HL-60/S4 treated with retinoic acid at 250 ng/mL for 4 days and 3 days (cell line): ENCODE data around the gene PRRC1.

ENCODE experiments used
- in situ Hi-C: fragments of 300-500 bp; cut with MboI; formaldehyde crosslinking; loops from 2 replicates; pipeline ENCODE4 v1.7.0; 2022; ENCODE audit warnings: low sequenced_read_pairs

Gene PRRC1

GRCh38 chr5:127574852-127575679, 57.6 kb downstream of the PRRC1 start:
- in situ Hi-C loops = loop anchor here (25.0 kb wide), 1 partner anchor 637 kb away; no protein-coding TSS in a partner anchor

DNA sequence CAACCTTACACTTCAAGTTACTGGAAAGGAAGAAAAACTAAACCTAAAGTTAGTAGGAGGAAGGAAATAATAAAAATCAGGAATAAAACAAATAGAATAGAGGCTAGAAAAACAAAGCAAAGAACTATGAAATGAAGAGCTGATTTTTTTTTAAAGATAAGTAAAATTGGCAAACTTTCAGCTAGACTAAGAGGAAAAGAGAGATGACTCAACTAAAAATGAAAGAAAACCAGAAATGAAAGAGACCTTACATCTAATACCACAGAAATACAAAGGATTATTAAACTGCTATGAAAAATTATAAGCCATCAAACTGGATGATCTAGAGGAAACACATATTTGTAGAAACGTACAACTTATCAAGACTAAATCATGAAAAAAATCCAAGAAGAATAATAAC, 60.0 kb downstream of the PRRC1 start:
- in situ Hi-C loops = no loop called here

GRCh38 chr5:127580731-127581130, 63.3 kb downstream of the PRRC1 start:
- in situ Hi-C loops = no loop called here

DNA sequence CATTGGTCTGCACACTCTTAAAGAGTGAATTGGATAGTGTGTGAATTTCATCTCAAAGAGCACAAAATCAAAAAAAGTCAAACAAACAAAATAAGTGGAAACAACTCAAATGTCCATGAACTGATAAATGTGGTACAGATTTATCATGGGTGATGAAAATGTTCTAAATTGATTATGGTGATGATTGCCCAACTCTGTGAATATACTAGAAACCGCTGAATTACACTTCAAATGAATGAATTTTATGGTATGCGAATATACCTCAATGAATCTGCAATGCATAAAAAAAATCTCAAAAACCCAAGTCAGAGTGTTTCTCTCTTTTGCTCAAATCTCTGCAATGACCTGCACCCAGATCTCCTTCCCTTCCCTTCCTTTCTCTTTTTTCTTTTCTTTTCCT, 64.0 kb downstream of the PRRC1 start:
- in situ Hi-C loops = no loop called here

GRCh38 chr5:127582773-127583370, 65.4 kb downstream of the PRRC1 start:
- in situ Hi-C loops = no loop called here

DNA sequence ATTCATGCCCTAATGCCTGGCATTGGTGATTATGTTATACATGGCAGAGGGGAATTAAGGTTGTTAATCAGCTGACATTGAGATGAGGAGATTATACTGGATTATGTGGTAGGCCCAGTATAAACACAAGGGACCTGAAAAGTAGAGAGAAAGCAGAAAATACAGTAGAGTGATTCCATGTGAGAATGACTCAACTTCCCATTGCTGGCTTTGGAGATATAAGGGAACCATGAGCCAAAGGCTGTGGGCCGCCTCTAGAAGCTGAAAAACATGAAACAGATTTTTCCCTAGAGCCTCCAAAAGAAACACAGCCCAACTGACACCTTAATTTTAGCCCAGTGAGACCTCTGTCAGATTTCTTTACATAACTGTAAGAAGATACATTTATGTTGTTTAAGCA, 66.4 kb downstream of the PRRC1 start:
- in situ Hi-C loops = no loop called here

- in situ Hi-C loops = no loop called here
Measured at GRCh38 chr5:127585661-127586060, 68.2 kb downstream of the PRRC1 start.

- in situ Hi-C loops = no loop called here
Measured at GRCh38 chr5:127586066-127586770, 68.8 kb downstream of the PRRC1 start.

- in situ Hi-C loops = no loop called here
Measured at GRCh38 chr5:127586811-127587210, 69.4 kb downstream of the PRRC1 start.

DNA sequence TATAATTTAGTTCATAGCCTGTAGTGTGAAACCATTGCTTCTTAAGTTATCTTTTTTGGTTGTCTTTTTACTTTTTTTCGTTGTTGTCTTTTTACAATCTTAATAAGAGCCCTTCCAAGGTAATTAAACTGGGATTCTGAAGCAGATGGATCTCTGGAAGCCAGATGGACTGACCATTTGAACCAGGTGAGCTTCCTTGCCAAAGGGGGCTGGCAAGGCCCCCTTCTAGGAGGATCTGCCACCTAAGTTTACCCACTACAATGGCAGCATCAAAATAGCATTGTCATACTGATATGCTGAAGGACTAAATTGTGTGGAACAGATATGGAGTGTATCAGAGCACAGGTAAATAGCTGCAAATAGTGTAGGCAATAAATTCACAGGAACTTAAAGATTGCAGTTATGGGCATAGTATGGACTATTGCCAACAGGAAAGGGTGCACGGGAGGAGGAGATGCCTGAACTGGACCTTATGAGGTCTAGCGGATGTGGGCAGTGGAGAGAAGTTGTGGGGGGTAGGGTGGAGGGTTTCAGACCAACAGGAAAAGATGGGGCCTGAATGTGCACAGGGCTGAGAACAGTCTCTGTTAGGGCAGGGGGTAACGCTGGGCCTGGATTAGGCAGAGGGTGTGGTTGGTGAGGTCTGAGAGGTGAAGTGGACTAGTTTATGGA, 69.9 kb downstream of the PRRC1 start:
- in situ Hi-C loops = no loop called here

- in situ Hi-C loops = no loop called here
Measured at GRCh38 chr5:127588368-127588767, 70.9 kb downstream of the PRRC1 start.

DNA sequence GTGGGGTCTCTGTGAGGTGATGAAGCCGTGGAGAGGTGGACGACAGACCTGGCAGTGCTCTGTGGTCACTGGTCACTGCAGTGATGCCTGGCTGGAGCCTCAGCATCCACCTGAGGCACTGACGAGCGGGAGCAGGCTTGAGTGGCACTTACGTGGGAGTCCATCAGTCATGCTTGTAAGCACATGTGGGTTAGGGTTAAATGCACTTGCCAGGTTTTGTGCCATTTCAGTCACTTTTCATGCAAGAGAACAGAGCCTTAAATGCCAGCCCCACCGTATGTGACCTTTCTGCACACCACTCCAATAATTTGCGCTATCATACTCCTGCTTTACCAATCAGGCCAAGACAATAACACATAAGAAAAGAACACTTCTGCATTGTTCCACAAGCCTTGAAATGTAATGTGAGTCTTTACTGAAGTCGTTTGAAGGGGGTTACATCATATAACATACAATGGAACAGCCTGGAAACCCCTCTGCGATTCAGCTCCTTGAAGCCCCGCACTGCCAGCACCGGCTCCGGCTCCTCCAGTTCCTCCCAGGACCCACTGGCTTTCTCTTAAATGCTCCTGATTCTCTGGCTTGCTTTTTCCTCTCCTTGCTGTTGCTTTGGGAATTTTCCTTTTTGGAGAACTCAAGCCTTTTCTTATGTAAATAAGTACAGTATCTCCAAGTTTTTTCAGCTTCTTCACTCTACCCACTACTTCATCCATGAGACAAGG, 72.0 kb downstream of the PRRC1 start:
- in situ Hi-C loops = no loop called here

GRCh38 chr5:127590156-127590722, 72.8 kb downstream of the PRRC1 start:
- in situ Hi-C loops = no loop called here

DNA sequence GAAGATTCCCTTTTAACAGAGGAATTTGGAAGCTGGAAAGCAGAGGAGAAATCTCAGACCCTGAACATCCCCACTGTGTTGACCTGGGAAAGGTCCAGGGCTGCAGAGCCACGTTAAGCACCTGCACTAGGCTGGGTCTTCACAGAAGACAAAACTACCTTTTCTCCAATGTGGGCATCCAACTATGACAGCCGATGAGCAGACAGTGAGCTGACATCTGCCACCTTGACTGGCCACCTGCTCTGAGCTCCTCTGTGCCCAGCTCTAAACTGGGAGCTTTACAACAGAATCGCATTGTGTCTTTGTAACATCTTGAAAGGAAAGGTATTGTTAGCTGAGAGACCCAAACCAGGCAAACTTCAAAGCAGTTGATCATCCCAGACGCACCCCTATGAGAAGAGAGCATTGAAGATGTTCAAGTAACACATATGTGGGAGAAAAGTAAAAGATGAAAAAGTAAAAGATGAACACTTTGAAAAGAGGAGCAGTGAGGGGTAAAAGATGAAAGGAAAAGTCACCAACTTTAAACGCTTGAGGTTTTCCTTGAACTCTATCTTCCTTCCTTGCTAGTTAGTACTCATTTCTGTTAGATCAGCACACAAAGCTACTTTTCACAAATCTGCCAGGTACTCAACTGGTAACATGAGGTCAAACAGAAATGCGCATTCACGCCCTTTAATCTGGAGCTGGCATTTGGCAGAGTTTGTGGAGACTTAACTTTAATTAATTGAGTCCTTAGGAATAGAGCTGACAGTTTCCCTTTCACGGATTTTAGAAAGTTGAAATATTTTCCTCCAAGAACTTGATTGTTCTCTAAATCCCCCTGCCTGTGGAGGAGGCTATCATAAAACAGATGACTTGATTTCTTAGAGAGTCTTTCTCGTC, 78.3 kb downstream of the PRRC1 start:
- in situ Hi-C loops = no loop called here

GRCh38 chr5:127596501-127596900, 79.1 kb downstream of the PRRC1 start:
- in situ Hi-C loops = no loop called here

GRCh38 chr5:127599320-127599719, 81.9 kb downstream of the PRRC1 start:
- in situ Hi-C loops = no loop called here

- in situ Hi-C loops = no loop called here
Measured at GRCh38 chr5:127599847-127600246, 82.4 kb downstream of the PRRC1 start.

DNA sequence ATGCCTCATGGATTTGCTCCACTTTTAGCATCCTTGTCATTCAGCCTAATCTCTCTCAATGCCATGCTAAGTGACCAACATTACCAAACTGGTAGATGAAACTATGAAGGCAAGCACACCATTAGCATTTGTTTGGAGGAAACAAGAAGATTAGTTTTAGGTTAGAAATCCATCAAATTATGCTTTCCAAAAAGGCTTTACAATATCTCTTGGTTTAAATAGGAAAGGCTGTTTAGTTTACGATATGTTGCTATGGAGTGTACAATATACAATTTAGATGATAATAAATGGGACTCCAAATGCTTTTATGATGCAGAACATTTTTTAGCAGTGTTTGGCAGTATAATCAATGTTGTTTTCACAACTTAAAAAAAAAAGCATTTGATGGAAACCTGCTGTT, 83.7 kb downstream of the PRRC1 start:
- in situ Hi-C loops = no loop called here

DNA sequence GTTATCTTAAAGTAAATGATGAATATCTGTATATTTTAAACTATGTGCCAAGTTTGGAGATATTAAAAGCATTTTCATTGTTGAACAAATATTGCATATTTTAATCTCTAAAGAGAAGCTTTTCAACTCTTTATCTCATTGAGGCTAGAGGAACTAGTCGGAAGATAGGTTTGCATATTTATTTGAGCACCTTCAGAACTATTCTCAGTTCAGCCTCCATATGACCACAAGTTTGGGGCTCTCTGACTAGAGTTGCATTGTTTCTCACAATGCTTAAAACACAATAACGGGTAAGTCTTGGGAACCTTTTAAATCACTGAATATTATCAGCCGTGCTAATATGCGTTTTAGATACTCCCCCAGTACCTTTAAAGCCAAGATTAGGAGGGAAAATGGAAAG, 84.2 kb downstream of the PRRC1 start:
- in situ Hi-C loops = no loop called here
